Stimulated activated CD8-positive, alpha-beta memory T cell treated with anti-CD3 and anti-CD28 coated beads, Interleukin-12 subunit alpha, Interleukin-12 subunit beta, amount 100 ng/mL, for 1 hour (primary cell): ENCODE results near the gene CCDC78.
A peak's percentile ranks its signal among the peaks of the same experiment; 100 is the strongest.
"Not testable (repeated sequence)": the region's sequence is repeated elsewhere in the genome, so short reads cannot be mapped to it uniquely, and the experiment has no call there.

ENCODE experiments used
- DNase-seq: peaks from one replicate; pipeline ENCODE4 v3.0.0-alpha.2; 2020; ENCODE audit warnings: low read depth

CCDC78 gene

DNA sequence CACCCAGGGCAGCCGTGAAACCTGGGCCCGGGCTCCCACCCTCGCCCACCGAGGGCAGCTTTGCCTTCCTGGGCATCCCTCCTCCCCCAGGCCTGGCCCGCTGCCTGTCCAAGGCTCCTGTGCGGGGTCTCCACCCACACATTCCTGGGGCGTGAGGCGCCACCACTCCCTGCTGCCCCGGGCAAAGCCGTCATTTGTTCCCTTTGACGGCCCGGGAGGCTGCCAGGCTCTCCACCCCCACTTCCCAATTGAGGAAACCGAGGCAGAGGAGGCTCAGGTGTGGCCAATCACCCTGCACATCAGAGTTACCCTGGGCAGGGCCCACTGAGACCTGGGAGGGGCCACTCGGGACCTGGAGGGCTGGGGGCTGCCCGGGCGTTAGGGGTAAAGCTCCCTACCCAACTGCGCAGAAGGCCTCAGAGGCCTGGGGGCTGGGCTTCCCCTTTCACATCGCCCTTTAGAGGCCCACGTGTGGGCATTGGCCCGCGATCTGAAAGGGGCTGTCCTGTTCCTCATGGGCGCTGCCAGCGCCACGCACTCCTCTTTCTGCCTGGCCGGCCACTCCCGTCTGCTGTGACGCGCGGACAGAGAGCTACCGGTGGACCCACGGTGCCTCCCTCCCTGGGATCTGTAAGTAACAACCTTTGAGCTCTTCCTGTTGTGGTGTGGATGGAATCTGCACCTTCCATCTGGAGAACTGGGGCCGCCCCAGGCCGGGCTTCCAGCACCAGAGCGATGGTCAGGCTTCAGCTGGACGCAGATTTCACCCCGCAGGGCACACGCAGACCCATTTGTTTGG lies 34.5 kb upstream of the CCDC78 start, which contains the start of gene MSLN:
Gene MSLN (plus strand): TSS at position 190 of the 799 bp plus-strand sequence. CDS start 1,947 bp downstream, outside the sequence.
- no peak for DNase-seq

DNA sequence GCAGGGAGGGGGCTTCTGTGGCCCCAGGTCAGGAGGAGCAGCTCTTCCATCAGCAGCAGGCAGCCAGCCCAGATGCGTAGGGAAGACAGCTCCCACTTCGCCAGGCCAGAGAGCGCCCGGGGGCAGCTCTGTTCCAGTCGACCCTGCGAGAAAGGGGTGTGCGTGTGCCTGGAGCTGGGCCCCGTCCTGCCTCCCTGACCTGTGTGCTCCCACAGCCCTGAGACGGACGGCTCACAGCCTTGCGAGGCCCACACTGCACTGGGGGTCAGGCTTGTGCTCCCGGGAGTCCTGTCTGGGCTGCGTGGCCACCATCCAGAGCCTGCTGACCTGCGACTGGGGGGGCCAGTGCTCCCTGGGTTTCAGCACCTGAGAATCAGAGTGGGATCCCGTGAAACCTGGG lies 33.8 kb upstream of the CCDC78 start:
- DNase-seq, result no peak

DNA sequence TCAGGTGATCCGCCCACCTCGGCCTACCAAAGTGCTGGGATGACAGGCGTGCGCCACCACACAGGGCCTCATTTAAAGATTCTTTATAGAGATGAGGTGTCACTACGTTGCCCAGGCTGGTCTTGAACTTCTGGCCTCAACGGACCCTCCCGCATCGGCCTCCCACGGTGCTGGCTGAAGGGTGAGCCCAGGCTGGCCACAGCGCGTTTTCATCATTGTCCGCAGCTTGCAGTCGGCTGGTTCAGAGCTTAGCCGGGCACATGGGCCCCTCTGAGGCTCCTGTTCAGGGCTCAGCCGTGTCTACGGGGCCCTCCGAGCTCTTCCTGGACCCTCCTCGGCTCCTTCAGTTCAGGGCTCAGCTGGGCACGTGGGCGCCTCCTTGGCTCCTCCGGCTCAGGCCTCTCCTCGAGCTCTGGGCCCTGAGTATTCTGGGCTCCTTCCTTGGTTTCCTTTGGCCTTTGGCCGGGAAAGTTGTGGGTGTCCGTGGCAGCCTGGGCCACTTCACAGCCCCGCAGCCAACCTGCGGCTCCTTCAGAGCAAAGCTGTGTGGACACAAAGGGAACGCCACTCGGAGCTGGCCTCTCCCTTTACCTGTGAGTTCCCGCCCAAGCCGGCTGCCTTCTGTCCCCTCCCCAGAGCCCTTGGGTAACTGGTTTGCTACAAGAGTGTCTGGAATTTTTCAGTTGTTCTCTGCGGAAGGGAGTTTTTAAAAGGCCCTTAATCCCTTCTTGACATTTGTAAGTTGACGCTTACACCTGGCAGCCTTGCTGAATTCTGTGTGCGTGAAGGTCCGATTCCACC lies 33.1 kb upstream of the CCDC78 start:
- DNase-seq, result no peak

- DNase-seq, result no peak
Measured at GRCh38 chr16:756428-756827, 30.2 kb upstream of the CCDC78 start.

DNA sequence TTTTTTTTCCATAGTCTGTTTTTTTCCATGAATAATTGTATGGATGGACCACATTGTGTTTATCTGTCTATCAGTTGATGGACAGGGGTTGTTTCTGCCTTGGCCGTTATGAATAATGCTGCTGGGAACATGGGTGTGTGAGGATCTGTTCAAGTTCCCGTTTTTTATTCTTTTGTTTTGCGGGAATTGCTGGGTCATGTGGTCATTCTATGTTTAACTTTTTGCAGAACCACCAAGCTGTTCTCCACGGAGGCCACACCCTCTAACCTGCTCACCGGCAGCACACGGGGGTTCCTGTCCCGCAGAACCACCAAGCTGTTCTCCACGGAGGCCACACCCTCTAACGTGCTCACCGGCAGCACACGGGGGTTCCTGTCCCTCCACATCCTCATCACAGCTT lies 28.4 kb upstream of the CCDC78 start:
- DNase-seq, result no peak

DNA sequence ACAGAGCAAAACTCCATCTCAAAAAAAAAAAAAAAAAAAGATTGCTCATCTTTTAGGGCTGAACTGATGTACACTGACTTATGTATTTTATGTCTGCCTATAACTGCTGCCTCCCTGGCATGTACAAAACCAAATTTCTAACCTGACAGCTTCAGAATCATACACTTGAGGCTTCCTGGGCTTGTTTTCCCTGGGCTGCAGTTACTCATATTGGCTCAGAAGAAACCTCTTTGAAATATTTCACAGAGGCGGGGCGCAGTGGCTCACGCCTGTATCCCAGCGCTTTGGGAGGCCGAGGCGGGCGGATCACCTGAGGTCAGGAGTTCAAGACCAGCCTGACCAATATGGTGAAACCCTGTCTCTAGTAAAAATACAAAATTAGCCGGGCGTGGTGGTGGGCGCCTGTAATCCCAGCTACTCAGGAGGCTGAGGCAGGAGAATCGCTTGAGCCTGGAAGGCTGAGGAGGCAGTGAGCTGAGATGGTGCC lies 27.9 kb upstream of the CCDC78 start:
- DNase-seq, result not testable (repeated sequence)

GRCh38 chr16:752007-752312 lies 25.7 kb upstream of the CCDC78 start:
- no peak for DNase-seq

DNA sequence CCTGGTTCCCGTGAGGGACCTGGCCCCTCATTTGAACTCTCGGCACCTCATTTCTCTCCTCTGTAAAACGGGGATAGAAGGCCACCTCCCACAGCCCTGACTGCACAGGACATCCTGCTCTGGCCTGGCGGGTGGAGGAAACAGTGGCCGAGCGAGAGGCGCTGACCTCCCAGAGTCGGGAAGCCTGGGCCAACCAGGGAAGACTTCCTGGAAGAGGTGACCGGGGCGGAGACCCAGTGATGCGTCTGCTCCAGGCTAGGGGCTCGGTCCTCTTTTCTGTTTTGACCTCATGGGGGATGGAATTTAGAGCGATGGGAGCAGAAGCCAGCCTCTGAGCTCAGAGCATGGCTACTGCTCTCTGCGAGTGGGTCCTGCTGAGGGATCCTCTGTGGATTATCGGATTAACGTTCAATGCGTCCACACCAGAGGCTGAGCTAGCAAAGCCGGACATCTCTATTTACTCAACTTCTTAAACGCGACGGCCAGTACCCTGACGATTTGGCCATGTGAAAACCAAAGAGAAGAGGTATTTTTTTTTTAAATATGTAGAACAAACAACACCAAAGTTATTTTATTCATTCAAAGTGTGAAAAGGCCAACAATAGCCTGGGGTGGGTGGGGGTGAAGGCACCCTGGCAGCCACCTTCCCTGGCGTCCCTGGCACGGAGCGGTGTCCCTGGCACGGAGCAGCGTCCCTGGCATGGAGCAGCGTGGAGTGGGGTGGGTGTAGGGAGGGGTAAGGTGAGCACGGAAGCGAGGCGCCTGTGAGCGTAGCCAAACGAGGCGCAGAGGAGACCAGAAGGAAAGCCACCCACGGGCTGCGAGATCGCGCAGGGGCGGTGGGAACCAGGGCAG lies 25.1 kb upstream of the CCDC78 start:
- no peak for DNase-seq

DNA sequence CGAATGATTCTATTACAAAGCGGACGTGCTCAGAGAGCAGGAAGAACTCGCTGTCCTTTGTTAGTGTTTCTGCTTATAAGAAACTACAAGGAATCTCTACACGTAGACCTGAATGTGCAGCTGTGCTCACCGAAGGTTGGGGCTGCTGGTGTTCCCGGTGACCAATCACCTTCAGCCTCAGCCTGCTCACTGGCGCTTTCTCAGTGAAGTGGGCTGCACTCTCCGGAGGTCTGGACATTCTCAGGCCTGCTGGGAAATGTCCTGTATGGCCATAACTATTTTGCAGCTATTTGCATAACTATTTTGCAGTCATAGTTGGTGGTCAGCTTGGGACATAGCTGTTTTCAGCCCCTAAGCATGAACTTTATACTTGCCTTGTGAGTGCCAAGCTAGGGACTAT lies 24.2 kb upstream of the CCDC78 start:
- no peak for DNase-seq

DNA sequence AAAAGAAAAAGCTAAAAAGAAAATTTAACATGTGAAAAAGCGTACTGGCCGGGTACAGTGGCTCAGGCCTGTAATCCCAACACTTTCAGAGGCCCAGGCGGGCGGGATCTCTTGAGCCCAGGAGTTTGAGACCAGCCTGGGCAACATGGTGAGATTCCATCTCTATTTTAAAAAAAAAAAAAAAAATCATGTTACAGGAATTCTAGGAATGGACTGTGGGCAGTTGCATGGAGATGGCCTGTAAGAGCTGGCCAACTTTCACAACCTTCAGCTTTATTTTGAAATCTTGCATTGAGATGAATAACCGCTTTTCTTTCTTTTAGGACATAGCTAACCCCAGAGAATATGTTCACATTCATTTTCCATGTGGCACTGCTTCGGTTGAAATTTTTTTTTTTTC lies 22.8 kb upstream of the CCDC78 start:
- no peak for DNase-seq

GRCh38 chr16:747978-748746 lies 21.9 kb upstream of the CCDC78 start:
- DNase-seq, result no peak

DNA sequence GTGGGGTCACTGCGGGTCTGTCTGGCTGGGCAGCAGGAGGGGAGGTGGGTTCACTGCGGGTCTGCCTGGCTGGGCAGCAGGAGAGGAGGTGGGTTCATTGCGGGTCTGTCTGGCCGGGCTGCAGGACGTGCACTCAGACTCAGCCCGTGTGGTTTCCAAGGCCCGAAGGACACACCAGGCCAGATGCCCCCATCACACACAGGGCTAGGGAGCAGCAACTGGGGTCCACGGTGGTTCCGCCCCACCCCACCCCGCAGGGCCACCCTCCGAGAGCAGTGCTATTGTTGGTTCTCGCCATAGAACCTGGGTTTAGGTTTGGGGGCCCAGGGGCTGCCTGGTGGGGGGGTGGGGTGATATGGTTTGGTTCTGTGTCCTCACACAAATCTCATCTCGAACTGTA lies 20.4 kb upstream of the CCDC78 start:
- DNase-seq, result no peak

DNA sequence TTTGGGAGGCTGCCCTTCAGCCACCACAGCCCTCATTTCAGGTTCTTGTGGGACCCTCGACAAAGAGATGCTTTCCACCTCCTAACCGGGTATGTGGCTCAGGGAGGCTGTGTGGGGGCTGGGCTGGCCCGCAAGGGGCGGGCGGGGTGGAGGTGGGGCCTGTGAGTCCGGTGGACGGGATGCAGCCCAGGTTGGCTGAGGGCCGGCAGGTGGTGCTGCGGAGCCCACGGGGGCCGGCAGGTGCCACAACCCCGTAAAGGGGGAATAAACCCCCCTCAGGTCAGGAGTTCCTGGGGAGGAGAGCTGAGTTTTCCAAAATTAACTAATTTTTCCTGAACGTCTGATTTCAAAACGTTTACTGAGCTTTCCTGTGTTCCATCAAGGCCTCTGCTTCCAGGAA lies 19.5 kb upstream of the CCDC78 start:
- DNase-seq, result no peak

DNA sequence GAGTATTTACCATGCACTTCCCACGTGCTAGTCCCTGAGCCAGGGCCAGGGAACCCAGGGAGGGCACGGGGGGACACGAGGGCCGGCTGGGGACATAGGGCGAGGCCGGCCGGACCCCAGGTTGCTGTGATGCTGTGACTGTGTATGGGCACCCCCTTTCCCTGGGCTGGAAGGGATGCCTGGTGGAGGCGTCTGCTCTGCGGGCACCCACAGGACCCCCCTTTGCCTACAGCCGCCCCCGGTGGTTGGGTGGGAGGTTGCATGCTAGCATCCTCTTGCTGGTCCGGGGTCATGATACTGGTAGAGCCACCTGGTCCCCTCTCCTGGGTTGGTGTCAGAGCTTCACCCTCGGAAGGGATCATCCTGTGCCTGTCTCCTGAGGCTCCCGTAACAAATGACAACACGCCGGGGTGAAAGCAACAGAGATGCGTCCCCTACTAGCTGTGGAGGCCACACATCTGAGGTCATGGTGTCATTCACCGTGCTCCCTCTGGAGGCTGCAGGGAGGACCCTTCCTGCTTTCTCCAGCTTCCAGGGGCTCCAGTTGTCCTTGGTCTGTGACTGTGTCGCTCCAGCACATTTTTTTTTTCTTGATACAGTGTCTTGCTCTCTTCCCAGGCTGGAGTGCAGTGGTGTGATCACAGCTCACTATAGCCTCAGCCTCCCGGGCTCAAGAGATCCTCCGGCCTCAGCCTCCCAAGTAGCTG lies 17.7 kb upstream of the CCDC78 start:
- no peak for DNase-seq

DNA sequence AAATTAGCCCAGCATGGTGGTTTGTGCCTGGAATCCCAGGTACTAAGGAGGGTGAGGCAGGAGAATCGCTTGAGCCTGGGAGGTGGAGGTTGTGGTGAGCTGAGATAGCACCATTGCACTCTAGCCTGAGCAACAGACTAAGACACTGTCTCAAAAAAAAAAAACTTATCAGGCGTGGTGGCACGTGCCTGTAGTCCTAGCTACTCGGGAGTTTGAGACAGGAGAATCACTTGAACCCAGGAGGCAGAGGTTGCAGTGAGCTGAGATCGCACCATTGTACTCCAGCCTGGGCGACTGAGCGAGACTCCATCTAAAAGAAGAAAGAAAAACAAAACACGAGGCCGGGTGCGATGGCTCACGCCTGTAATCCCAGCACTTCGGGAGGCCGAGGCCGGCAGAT lies 16.7 kb upstream of the CCDC78 start:
- DNase-seq, result not testable (repeated sequence)

DNA sequence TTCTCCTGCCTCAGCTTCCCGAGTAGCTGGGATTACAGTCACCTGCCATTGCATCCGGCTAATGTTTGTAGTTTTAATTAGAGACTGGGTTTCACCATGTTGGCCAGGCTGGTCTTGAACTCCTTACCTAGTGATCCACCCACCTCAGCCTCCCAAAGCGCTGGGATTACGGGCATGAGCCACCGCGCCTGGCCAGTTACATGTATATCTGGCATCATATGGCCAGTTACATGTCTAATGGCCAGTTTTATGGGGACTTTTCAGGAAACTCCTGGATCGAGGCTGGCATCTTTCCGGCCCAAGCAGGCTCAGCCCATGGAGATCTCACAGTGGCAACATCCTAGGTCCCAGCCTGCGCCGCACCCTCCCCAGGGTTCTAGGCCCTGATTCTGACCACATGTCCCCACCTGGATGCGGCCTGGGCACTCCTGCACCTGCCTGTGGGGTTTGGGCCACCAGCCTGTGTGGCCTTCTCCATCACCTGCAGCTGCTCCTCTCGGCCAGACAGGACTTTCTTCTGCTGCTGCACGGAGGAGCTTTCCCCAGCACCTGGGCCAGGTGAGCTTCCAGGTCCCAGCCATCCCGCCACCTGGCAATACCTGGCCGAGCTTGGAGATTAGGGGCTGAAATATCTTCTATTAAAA lies 15.9 kb upstream of the CCDC78 start:
- no peak for DNase-seq

GRCh38 chr16:740764-741505 lies 14.7 kb upstream of the CCDC78 start, which contains the start of gene CIAO3:
Gene CIAO3 (minus strand): TSS chr16:740997. CDS start chr16:740985, 12 bp downstream.
- DNase-seq, result peak; percentile 90

GRCh38 chr16:740459-740763 lies 14.2 kb upstream of the CCDC78 start:
- no peak for DNase-seq

- no peak for DNase-seq
Measured at GRCh38 chr16:739560-740458, 13.6 kb upstream of the CCDC78 start.
